GM21381 (cell line): Measurements from ENCODE around the gene PRDM10.
A peak's percentile ranks its signal among the peaks of the same experiment; 100 is the strongest.
"Not testable (repeated sequence)": the region's sequence is repeated elsewhere in the genome, so short reads cannot be mapped to it uniquely, and the experiment has no call there.

Experiments used
- ATAC-seq: cut with Tn5 transposase; IDR thresholded peaks from one replicate; pipeline ENCODE4 v1.9.1; 2021; ENCODE audit warnings: mild to moderate bottlenecking, moderate library complexity; ENCODE audit not compliant: unreplicated experiment

Gene PRDM10

GRCh38 chr11:129917231-129917630 lies 85.4 kb downstream of the PRDM10 start:
- ATAC-seq: no peak

GRCh38 chr11:129911298-129911697 lies 91.3 kb downstream of the PRDM10 start:
- no peak for ATAC-seq

DNA sequence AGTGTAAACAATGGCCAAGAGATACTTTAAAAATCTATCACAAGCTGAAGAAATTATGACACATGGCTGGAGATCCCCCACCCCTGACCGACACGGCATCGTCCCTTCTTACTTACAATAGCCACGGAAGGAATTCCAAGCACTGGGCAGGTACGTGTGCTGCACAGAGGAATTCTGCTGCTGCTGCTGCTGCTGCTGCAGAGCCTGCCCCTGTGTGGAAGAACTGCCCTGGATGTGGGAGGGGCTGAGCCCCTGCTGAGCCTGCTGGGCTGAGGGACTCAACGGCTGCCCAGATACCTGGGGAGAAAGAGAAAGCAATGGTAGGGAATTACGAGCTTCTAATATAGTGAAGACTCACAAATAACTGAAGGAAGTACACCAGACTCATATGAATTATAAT lies 92.3 kb downstream of the PRDM10 start:
- no peak for ATAC-seq

DNA sequence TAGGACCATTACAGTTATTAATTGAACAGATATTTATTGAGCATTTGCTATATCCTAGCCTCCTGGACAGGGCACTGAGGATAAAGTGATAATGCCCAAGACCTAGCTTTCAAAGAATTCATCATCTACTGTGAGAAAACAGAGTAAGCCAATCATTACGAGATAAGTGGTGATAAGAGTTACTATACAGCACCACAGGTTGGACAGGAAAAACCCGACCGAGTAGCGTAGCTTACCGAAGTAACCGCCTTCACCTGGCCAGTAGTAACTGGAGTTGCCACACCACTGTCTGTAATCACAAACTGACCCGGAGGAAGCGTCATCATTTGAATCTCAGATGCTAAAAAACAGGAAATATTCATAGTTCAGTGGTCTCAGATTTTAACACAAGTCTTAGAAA lies 97.2 kb downstream of the PRDM10 start:
- ATAC-seq: no peak

- ATAC-seq: no peak
Observed at GRCh38 chr11:129896062-129896461, 106.6 kb downstream of the PRDM10 start.

GRCh38 chr11:129895126-129896041 lies 107.3 kb downstream of the PRDM10 start, which contains the start of gene NFRKB:
Gene NFRKB, minus strand, starts transcription at chr11:129895578. Its CDS starts 2,729 bp downstream, at chr11:129892849.
- peak; percentile 95 for ATAC-seq

DNA sequence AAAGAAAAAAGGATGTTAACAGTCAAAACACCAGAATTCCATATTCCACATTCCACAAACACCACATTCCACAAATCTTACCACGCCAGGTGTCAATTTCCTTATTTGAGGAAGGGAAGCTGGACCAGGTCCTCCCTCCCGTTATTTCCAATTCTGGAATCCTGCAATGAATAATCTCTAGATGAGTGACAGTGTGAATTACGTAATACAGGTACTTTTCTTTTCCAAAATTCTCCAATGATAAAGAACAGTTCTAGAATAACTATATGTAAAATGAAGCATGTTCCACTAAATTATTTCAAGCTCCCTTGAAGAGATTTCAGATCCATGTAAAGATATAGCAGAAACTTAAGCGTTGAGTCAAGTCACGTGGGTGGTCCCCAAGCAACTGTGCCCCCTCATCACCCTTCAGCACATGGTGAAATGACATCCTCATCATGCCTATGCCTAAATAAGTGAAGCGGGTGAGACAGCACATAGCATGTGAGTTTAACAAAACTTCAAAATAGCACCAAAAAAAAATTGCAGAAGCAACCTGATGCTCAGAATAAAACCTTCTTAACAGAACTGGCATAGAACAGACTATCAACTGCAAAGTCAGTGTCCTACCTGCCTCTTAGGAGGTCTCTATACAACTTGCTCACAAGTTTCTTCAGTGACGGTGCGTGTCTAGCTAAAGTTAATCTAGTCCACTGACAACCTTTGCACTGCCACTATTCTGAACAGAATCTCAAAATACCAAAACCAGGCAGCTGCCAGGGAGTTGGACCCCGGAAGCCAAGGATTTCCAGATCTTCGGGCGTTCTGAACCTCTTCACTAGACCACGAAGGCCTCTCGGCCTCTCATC lies 108.1 kb downstream of the PRDM10 start:
- no peak for ATAC-seq

- no peak for ATAC-seq
Observed at GRCh38 chr11:129888451-129888850, 114.2 kb downstream of the PRDM10 start.

- ATAC-seq: no peak
Observed at GRCh38 chr11:129885381-129885780, 117.3 kb downstream of the PRDM10 start.

- ATAC-seq: no peak
Observed at GRCh38 chr11:129884581-129884980, 118.1 kb downstream of the PRDM10 start.

- peak; percentile 78 for ATAC-seq
Observed at GRCh38 chr11:129881570-129882170, 121.0 kb downstream of the PRDM10 start.

GRCh38 chr11:129880311-129880710 lies 122.3 kb downstream of the PRDM10 start:
- ATAC-seq: no peak

GRCh38 chr11:129871914-129872313 lies 130.7 kb downstream of the PRDM10 start:
- ATAC-seq: no peak

- not testable (repeated sequence) for ATAC-seq
Observed at GRCh38 chr11:129868626-129869025, 134.0 kb downstream of the PRDM10 start.

- no peak for ATAC-seq
Observed at GRCh38 chr11:129866311-129866710, 136.3 kb downstream of the PRDM10 start.

DNA sequence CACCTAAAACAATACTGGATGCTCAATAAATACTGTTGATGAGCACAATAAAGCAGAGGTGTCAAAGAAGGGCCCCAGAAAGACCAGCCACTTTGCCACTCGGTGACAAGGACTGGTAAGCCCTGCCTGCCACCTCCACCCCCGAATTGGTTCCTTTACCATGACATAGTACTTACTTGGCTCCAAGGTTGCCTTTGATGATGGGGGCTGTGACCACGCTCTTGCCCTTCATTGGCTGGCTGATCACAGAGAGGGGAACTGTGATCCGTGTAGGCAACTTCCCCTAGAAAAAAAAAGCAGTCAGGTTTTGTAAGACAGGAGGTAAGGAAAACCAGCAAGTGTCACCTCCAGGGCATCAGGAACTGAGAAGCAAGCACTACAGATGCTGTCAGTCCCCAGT lies 136.9 kb downstream of the PRDM10 start:
- ATAC-seq: no peak

GRCh38 chr11:129864811-129865210 lies 137.8 kb downstream of the PRDM10 start:
- no peak for ATAC-seq

GRCh38 chr11:129861702-129862522 lies 140.7 kb downstream of the PRDM10 start:
- ATAC-seq: no peak

GRCh38 chr11:129856036-129856435 lies 146.6 kb downstream of the PRDM10 start:
- no peak for ATAC-seq

GRCh38 chr11:129855086-129855485 lies 147.5 kb downstream of the PRDM10 start:
- ATAC-seq: no peak
